HuH-7.5 (cell line): Measurements from ENCODE around the gene CRK.
A peak's percentile ranks its signal among the peaks of the same experiment; 100 is the strongest.

Experiments used
- DNase-seq: peaks from one replicate; pipeline ENCODE4 v3.0.0; 2011; ENCODE audit warnings: low spot score

Gene CRK

DNA sequence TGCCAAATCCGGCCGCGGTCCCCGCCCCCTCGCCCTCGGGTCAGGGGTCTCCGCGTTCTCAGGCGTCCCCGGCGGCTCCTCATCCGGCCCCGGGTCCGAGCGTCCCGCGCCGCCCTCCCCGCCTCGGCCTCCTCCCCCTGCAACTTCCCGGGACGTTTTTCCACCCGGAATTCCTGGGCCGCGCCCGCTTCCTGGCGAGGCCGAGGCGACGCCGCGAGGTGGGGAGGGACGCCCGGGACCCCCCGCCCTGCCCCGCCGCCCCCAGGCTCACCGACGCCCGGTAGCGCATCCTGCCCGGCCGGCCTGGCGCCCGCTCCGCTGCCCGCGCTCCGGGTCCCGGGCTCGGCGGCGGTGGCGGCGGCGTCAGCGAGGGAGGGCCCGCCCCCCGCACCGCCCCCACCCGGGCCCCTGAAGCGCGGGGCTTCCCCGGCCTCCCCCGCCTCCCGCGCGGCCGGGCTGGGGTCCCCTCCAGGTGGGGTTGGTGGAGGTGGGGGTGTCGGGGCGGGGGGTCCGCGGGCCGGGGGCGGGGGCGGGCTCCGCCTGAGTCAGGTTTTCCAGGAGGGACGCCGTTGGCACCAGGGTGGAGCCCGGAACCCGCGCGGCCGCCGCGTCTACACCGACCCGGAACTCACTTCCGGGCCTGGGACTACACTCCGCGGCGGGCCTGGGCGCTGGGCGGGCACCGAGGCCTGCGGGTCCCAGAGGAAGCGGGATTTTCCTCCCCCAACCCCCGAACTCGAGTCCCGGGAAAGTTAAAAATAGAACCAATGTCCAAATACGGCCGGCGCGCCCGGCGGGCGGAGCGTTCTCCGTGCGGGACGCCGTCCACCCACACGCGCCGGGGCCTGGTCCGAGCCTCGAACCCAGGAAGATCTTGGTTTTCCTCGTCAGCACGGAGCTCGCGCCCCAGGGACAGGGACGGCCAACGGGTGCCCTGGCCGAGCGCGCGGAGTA lies 29.7 kb upstream of the CRK start:
- peak; percentile 60 for DNase-seq

DNA sequence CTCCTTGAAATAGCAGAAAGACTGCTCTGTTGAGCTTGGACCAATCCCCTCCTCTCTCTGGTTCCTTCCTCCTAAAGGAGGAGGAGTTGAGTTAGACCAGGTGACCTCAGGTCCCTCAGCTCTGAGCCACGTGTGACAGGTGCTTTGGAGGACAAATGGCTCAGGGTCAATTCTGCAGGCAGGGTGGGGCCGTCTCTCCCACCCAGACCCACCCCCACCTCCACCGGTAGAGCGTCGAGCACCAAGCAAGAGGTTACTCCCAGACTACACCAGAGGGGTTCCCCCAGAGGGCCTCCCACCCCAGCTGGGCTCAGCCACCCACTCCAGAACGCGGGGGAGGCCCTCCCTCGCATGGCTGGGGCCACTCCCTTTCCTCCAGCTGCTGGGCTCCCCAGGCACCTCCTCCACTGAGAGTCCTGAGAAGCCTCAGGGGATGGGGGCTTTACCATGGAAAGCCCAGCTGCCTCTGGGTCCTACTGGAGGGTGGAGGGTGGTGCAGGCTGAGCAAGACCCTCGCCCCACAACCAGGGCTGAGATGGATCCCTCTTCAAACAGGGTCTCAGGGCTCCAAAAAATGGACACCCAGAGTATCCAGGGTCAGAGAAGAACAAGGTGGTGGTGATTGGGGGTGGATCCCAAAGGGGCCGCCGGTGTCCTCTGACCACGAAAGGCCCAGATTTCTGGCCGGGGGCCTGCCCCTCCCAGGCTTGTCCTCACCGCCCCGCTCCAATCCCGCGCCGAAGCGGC lies 28.8 kb upstream of the CRK start:
- DNase-seq = peak; percentile 64

GRCh38 chr17:1484060-1484535 lies 28.1 kb upstream of the CRK start:
- DNase-seq = no peak

DNA sequence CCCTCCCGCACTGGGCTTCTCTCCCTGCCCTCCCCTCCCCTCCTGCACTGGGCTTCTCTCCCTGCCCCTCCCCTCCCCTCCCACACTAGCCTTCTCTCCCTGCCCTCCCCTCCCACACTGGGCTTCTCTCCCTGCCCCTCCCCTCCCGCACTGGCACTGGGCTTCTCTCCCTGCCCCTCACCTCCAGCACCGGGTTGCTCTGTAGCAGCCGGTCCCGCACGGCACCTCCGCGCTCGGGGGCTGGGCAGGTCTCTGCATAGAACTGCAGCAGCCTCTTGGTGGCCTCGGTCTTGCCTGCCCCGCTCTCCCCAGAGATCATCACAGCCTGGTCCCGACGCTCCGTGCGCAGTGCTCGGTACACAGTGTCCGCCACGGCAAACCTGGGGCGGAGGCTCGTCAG lies 26.6 kb upstream of the CRK start:
- no peak for DNase-seq

- no peak for DNase-seq
Observed at GRCh38 chr17:1481736-1482135, 25.7 kb upstream of the CRK start.

DNA sequence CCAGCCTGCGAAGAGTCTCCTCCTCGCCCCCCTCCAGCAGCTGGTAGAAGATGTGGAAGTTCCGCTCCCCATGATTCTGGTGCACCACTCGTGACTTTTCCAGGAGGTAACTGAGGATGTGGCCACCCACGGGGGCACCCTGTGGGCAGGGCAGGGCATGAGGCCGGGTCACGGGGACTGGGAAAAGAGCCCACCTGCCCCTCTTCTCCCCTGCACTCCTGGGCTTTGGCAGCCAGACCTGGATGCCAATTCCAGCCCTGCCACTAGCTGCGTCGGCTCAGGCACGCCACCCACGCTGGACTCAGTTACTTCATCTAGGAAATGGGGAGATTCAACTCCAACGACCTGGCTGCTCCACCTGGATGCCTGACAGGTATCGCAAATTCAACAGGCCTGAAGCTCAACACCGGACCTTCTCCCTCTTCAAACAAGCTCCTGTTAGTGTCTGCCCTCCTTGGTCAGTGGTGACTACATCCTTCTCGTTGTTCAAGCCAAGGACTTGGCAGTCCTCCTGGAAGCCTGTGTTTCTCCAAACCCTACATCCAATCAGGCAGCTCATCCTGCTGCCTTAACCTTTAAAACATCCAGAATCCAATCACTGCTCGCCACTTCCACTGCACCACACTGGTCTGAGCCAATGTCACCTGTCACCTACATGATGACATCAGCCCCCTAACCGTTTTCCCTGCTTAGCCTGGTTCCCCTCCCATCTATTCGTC lies 24.9 kb upstream of the CRK start:
- DNase-seq = no peak

GRCh38 chr17:1478418-1478817 lies 22.4 kb upstream of the CRK start:
- no peak for DNase-seq

DNA sequence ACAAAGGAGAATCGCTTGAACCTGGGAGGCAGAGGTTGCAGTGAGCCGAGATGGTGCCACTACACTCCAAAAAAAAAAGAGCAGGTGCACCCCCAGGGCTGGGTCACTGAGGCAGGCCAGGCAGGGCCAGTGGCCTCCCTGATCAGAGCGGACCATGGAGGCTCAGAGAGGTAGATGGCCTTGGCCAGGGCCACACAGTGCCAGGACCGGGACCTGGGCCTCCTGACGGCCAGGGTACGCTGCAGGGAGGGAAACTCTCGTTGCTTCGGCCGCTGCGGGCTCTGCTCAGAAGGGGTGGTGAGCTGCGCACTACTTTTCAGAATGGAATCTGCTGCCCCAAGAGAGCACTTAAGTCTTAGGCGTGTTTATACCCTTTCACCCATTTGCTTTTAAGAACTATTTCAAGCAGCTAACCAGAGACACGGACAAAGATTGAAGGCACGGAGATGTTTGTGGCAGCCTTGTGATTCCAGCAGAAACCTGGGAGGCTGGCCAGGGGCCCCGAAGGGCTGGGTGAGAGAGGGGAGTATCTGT lies 19.4 kb upstream of the CRK start:
- no peak for DNase-seq

GRCh38 chr17:1474402-1475189 lies 18.6 kb upstream of the CRK start:
- DNase-seq = no peak

GRCh38 chr17:1473841-1474240 lies 17.8 kb upstream of the CRK start:
- no peak for DNase-seq

DNA sequence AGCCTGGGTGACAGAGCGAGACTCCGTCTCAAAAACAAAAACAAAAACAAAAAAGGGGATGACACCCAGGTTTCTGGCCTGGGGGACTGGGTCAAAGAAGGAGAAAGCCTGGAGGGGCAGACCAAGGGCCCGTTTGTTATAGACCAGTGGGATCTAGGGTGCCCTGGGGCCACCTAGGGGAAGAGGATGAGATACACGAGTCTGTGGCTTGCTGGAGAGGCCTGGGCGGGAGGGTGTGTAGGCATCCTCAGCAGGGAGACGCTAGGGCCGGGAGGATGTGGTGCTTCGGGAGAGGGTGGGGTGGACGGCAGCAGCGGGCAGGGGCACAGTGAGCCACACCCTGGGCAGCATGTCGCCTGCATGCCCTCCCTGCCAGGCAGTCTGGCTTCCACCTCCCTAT lies 17.1 kb upstream of the CRK start:
- no peak for DNase-seq

DNA sequence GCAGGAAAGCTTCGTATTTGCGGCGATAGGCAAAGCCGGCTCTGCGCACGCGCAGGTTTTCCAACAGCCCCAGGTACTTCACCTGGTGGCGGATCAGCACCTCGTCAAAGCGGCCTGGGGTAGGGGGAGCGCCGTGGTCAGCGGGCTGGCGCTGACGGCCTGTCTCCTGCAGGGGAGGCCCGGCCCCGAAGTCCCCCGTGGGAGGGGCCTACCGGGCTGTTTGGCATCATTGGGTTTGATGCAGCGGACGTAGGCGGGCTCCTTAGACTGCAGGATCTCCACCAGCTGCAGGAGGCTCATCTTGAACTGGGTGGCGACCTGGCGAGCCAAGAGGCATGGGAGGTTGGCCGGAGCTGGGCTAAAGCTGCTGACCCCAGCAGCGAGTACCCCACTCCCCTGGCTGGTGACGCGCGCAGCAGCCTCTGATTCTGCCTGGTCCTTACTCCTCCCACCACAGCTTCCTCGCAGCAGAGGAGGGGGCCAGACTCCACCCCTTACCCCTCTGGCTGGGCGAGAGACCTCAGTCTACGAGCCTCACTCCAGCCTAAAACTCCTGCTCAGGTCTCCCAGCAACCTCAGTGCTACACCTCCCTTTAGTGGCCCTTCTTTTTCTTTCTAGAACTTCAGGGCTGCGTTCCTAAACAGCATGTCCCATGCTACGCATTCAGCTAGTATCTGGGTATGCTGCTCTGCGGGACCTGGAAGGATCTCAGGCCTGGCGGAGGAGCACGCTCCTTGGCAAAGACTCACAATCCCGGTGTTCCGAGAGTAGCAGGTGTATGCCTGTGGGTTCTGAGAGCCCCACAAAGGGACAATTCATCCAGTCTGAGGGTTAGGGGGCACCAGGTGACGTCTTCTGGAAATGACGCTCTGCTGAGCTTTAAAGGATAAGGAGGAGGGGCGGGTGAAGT lies 16.1 kb upstream of the CRK start:
- no peak for DNase-seq

- DNase-seq = no peak
Observed at GRCh38 chr17:1471490-1471889, 15.5 kb upstream of the CRK start.

DNA sequence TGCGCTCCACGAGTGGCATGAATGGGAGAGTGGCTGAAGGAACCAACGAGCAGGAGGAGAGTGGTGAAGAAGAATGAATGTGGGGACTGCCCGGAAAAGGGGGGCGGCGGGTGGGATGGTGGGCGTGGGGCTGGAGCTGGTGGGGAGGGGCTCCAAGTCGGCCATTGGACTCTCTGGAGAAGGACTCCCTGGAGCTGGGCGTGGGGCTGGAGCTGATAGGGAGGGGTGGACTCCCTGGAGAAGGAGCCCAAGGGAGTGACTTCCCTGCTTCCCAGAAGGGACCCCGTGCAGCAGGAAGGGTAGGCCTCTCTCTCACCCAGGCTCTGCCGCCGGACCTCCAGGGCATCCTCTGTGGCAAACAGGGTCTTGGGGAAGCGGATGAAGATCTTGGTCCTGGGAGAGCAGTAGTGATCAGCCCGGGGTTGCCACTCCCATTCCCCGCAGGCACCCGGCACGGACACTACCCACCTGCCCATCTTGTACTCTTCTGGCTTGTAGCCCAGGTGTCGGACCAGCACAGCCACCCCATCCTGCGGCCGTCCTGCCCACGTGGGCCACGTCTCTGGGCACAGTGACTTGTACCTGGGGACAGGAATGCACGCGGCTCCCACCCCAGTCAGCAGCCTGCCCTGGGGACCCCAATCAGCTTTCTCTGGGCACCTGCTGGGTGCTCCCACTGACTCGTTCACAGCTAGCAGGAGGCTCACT lies 14.9 kb upstream of the CRK start:
- no peak for DNase-seq

- DNase-seq = no peak
Observed at GRCh38 chr17:1470071-1470754, 14.2 kb upstream of the CRK start.

- no peak for DNase-seq
Observed at GRCh38 chr17:1469231-1469852, 13.3 kb upstream of the CRK start.

DNA sequence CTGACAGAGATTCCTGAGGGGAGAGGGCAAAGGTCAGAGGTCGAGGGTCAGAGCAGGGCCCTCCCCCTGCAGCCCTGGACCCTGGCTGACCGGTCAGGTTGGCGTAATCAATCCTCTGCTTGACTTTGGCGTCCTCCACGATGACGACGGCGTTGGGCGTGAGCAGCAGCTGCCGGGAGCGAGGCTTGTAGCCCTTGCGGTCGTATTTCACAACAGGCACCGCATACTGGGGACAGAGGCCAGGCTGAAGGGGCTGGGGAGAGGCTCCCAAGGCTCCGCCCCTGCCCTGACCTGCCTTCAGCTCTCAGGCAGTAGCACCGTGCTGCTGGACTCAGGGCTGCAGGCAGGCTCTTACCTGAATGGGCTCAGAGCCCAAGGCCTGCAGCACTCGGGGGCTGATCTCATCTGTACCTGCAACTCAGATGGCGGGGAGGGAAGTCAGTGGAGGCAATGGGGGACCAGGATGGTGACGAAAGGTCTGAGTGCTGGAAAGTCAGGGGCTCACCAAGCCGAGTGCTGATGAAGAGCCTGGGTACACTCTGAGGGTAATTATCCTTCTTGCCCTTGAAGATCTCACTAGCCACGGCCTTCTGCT lies 12.0 kb upstream of the CRK start:
- peak; percentile 89 for DNase-seq

- DNase-seq = no peak
Observed at GRCh38 chr17:1467258-1467657, 11.2 kb upstream of the CRK start.
